Calu3 (cell line): ENCODE data around the gene TANGO6. TPM values are rescaled to one million over a fixed set of nuclear protein-coding genes. Genes with fewer than 3 reads are reported as not detected.

Experiments used
- BruUV-seq: library from RNA; stranded (reverse); fragments of 400-500 nt; replicated peaks from 2 replicates; lab custom pipeline; 2021; lab: Mats Ljungman, UMichigan
- CTCF ChIA-PET: fragments of 300-600 bp; sonication (Branson Sonifier 250); formaldehyde crosslinking; loops from one replicate; lab custom pipeline; 2022; ENCODE audit warnings: antibody characterized with exemption; lab: Charles Lee
- DNase-seq: peaks from one replicate; pipeline ENCODE4 v3.0.0; 2022
- H3K27ac Mint-ChIP-seq: one replicate; pipeline ENCODE4 v1.8.0; 2022; ENCODE audit warnings: mixed read lengths; ENCODE audit not compliant: unreplicated experiment
- H3K27me3 Mint-ChIP-seq: one replicate; pipeline ENCODE4 v1.8.0; 2022; ENCODE audit warnings: mixed read lengths; ENCODE audit not compliant: unreplicated experiment
- H3K36me3 Mint-ChIP-seq: one replicate; pipeline ENCODE4 v1.8.0; 2022; ENCODE audit warnings: mild to moderate bottlenecking, moderate library complexity, mixed read lengths; ENCODE audit not compliant: insufficient read depth, unreplicated experiment
- H3K4me1 Mint-ChIP-seq: one replicate; pipeline ENCODE4 v1.8.0; 2022; ENCODE audit warnings: mild to moderate bottlenecking, low read depth, mixed read lengths; ENCODE audit not compliant: unreplicated experiment
- H3K4me3 Mint-ChIP-seq: one replicate; pipeline ENCODE4 v1.8.0; 2022; ENCODE audit warnings: mild to moderate bottlenecking, low read depth, moderate library complexity, mixed read lengths; ENCODE audit not compliant: unreplicated experiment
- H3K9me3 Mint-ChIP-seq: one replicate; pipeline ENCODE4 v1.8.0; 2022; ENCODE audit warnings: low read depth, mixed read lengths; ENCODE audit not compliant: unreplicated experiment
- CTCF ChIP-seq: fragments of 200-600 bp; IDR thresholded peaks from one replicate; pipeline ENCODE4 v1.8.0; 2022; ENCODE audit warnings: antibody characterized with exemption; ENCODE audit not compliant: unreplicated experiment
- intact Hi-C: fragments of 100-400 bp; cut with micrococcal nuclease; formaldehyde crosslinking; loops from one replicate; pipeline ENCODE4 v1.10.0; 2022; ENCODE audit not compliant: unreplicated experiment
- total RNA-seq: library from RNA; stranded (reverse); gene quantifications from 2 replicates; pipeline ENCODE4 v1.2.3, GENCODE V29; 2022

TANGO6 gene
- total RNA-seq, 1 experiment from 2014 or later: 18.0 TPM

GRCh38 chr16:69112285-69113129 lies 269.2 kb downstream of the TANGO6 start:
- no peak overlapping the region for H3K27ac Mint-ChIP-seq
- peaks cover 70% of the 10 kb centered on the region for H3K36me3 Mint-ChIP-seq
- intact Hi-C loops: loop anchor here (10.0 kb wide), 1 partner anchor 408 kb away; no protein-coding TSS in a partner anchor
- H3K4me3 Mint-ChIP-seq: no peak overlapping the region
- no peaks in the 10 kb centered on the region for H3K27me3 Mint-ChIP-seq
- TF ChIP-seq CTCF: peak; percentile 80
- BruUV-seq: no TSS peak
- CTCF ChIA-PET: interaction anchor here (0.5 to 1.8 kb wide), 7 partner anchors 11 to 265 kb away, joined by 3 to 7 read pairs (median 5); no protein-coding TSS in a partner anchor
- H3K4me1 Mint-ChIP-seq: peaks cover 33% of the 10 kb centered on the region
- H3K9me3 Mint-ChIP-seq: no peaks in the 10 kb centered on the region
- peak; percentile 83 for DNase-seq

GRCh38 chr16:69113216-69113615 lies 269.9 kb downstream of the TANGO6 start:
- no peak overlapping the region for H3K27ac Mint-ChIP-seq
- no peak overlapping the region for H3K4me3 Mint-ChIP-seq
- CTCF ChIA-PET: interaction anchor here (0.6 to 1.8 kb wide), 4 partner anchors 11 to 266 kb away, joined by 5 to 7 read pairs (median 7); no protein-coding TSS in a partner anchor
- no peaks in the 10 kb centered on the region for H3K27me3 Mint-ChIP-seq
- no peak for TF ChIP-seq CTCF
- peaks cover 26% of the 10 kb centered on the region for H3K4me1 Mint-ChIP-seq
- intact Hi-C loops: loop anchor here (10.0 kb wide), 1 partner anchor 408 kb away; no protein-coding TSS in a partner anchor
- no TSS peak for BruUV-seq
- no peak for DNase-seq
- no peaks in the 10 kb centered on the region for H3K9me3 Mint-ChIP-seq
- H3K36me3 Mint-ChIP-seq: peaks cover 75% of the 10 kb centered on the region

- Mint-ChIP-seq H3K4me1 (peaks cover 13% of the 10 kb centered on the region), H3K27me3 (no peaks in the 10 kb centered on the region), H3K36me3 (peaks cover 77% of the 10 kb centered on the region), H3K27ac (no peak overlapping the region), H3K9me3 (no peaks in the 10 kb centered on the region), H3K4me3 (no peak overlapping the region)
- no peak for TF ChIP-seq CTCF
- intact Hi-C loops: loop anchor here (10.0 kb wide), 1 partner anchor 410 kb away; no protein-coding TSS in a partner anchor
- CTCF ChIA-PET: interaction anchor here (0.6 to 0.7 kb wide), 2 partner anchors 10 to 158 kb away, joined by 3 read pairs; no protein-coding TSS in a partner anchor
- BruUV-seq: no TSS peak
- DNase-seq: no peak
These were observed 271.1 kb downstream of the TANGO6 start for GRCh38 chr16:69114346-69114975.

- Mint-ChIP-seq H3K27me3 (no peaks in the 10 kb centered on the region), H3K9me3 (no peaks in the 10 kb centered on the region), H3K27ac (no peak overlapping the region), H3K4me3 (no peak overlapping the region), H3K36me3 (peaks cover 75% of the 10 kb centered on the region), H3K4me1 (peaks cover 11% of the 10 kb centered on the region)
- CTCF ChIA-PET: interaction anchor here (0.7 kb wide), 1 partner anchor 157 kb away, joined by 3 read pairs; no protein-coding TSS in a partner anchor
- no TSS peak for BruUV-seq
- no peak for TF ChIP-seq CTCF
- DNase-seq: no peak
- intact Hi-C loops: loop anchor here (10.0 kb wide), 1 partner anchor 410 kb away; no protein-coding TSS in a partner anchor
These were observed 271.6 kb downstream of the TANGO6 start for GRCh38 chr16:69114976-69115355.
